Endothelial cell of umbilical vein (primary cell): Measurements from ENCODE around the gene RIMBP2.

Experiments
- EZH2 ChIP-seq: IDR thresholded peaks from 2 replicates; pipeline ENCODE4 v1.6.1; 2012; ENCODE audit warnings: borderline replicate concordance, low read depth, mild to moderate bottlenecking, moderate library complexity, low read length, inconsistent platforms; ENCODE audit not compliant: severe bottlenecking
- FOS ChIP-seq: IDR thresholded peaks from 2 replicates; pipeline ENCODE4 v1.6.1; 2011; ENCODE audit warnings: mild to moderate bottlenecking, low read length, moderate library complexity, borderline replicate concordance; ENCODE audit not compliant: insufficient read depth
- GATA2 ChIP-seq: IDR thresholded peaks from 2 replicates; pipeline ENCODE4 v1.7.0; 2011; ENCODE audit warnings: low read depth, mild to moderate bottlenecking, moderate library complexity, mixed read lengths, low read length; ENCODE audit not compliant: insufficient read length, insufficient read depth
- JUN ChIP-seq: IDR thresholded peaks from 2 replicates; pipeline ENCODE4 v1.6.1; 2011; ENCODE audit warnings: borderline replicate concordance, low read depth; ENCODE audit not compliant: insufficient read length, insufficient read depth
- POLR2A ChIP-seq: IDR thresholded peaks from 2 replicates; pipeline ENCODE4 v1.6.1; 2012; ENCODE audit warnings: low read depth, mild to moderate bottlenecking, control low read depth, low read length
- POLR2AphosphoS5 ChIP-seq: IDR thresholded peaks from 2 replicates; pipeline ENCODE4 v1.6.1; 2012; ENCODE audit warnings: low read depth, mild to moderate bottlenecking, control low read depth, low read length, moderate library complexity; ENCODE audit not compliant: insufficient read depth
- TF ChIP-seq, protein P1 (sequence below), 2 donors: IDR thresholded peaks; 1 replicate in 1 of 2; 2 replicates in 1 of 2; pipeline ENCODE4 v1.5.1; 2011; ENCODE audit warnings: low read length in 2 of 2, mild to moderate bottlenecking in 2 of 2, moderate library complexity in 2 of 2, control low read depth in 1 of 2, inconsistent platforms in 1 of 2, low read depth in 1 of 2; ENCODE audit not compliant: insufficient read depth in 1 of 2; ENCODE audit errors: extremely low read depth in 1 of 2
- TF ChIP-seq, protein P2 (sequence below): IDR thresholded peaks from 2 replicates; pipeline ENCODE4 v1.6.1; 2011; ENCODE audit not compliant: insufficient read depth, insufficient read length

DNA sequence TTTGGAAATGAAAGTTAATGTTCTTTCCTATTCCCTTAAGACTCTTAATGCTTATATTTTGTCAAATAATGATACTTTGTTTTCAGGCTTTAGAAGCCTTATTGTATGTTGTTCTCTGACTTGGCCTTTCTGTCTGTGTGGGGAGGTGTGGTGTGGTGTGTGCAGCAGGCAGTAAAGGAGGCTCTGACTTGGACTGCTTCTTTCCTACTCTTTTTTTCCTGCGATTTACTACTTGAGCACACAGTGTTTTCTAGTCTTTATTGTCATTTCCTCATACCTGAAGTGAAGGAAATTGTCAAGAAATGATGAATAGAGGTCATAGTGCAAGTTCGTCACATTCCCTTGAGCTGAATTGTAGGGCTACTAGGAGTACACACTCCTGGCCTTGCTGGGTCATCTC, 351.5 kb downstream of the RIMBP2 start:
- TF ChIP-seq, protein P1, sequence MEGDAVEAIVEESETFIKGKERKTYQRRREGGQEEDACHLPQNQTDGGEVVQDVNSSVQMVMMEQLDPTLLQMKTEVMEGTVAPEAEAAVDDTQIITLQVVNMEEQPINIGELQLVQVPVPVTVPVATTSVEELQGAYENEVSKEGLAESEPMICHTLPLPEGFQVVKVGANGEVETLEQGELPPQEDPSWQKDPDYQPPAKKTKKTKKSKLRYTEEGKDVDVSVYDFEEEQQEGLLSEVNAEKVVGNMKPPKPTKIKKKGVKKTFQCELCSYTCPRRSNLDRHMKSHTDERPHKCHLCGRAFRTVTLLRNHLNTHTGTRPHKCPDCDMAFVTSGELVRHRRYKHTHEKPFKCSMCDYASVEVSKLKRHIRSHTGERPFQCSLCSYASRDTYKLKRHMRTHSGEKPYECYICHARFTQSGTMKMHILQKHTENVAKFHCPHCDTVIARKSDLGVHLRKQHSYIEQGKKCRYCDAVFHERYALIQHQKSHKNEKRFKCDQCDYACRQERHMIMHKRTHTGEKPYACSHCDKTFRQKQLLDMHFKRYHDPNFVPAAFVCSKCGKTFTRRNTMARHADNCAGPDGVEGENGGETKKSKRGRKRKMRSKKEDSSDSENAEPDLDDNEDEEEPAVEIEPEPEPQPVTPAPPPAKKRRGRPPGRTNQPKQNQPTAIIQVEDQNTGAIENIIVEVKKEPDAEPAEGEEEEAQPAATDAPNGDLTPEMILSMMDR (IDR thresholded peaks at IDR 0.05; ENCODE audit: extremely low read depth in 1 of 2, insufficient read depth in 1 of 2, low read depth in 1 of 2, low read length in 2 of 2) = no peak
- TF ChIP-seq POLR2A = no peak
- TF ChIP-seq JUN = no peak
- TF ChIP-seq FOS = no peak
- no peak for TF ChIP-seq POLR2AphosphoS5
- no peak for TF ChIP-seq EZH2
- TF ChIP-seq GATA2 = no peak
- TF ChIP-seq, protein P2, sequence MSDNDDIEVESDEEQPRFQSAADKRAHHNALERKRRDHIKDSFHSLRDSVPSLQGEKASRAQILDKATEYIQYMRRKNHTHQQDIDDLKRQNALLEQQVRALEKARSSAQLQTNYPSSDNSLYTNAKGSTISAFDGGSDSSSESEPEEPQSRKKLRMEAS = no peak
